NCI-H1417 treated with DMSO at 0.1 percent for 48 hours (cell line): ENCODE measurements around the gene SLX1A.
"Not testable (repeated sequence)": the region's sequence is repeated elsewhere in the genome, so short reads cannot be mapped to it uniquely, and the experiment has no call there.

Experiments
- DNase-seq: peaks from one replicate; lab custom pipeline; 2025; lab: John Stamatoyannopoulos, UW

Gene SLX1A

GRCh38 chr16:30184096-30184890, 9.4 kb upstream of the SLX1A start:
- peak; percentile 15 for DNase-seq

DNA sequence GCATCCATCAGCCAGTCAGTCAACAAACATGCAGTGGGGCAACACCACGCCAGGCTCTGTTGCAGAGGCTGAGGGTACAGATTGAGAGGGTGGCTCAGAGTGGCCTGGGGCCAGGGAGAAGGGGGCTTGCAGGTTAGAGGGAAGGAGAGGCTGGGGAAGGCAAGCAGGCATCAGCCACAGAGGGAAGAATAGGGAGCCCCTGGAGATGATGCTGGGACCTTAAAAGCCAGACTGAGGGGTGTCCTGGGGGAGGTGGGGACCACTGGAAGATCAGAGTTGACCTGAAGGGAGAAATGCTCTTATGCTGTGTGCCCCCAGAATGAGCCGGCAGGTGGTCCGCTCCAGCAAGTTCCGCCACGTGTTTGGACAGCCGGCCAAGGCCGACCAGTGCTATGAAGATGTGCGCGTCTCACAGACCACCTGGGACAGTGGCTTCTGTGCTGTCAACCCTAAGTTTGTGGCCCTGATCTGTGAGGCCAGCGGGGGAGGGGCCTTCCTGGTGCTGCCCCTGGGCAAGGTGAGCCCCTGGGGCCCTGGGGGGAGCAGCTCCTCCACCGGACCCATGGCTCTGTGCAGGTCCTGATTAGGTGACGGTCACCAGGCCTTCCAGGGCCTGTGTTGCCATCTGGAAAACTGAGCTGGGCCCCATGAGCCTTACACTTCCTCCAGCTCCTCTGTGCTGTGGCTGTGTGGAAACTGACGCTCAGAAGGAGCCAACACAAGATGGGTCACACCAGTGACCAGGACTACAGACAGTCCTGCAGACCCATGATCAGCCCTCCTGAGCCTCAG, 8.6 kb upstream of the SLX1A start:
- DNase-seq = no peak

- DNase-seq = no peak
These were observed 7.8 kb upstream of the SLX1A start for GRCh38 chr16:30185683-30186421.

DNA sequence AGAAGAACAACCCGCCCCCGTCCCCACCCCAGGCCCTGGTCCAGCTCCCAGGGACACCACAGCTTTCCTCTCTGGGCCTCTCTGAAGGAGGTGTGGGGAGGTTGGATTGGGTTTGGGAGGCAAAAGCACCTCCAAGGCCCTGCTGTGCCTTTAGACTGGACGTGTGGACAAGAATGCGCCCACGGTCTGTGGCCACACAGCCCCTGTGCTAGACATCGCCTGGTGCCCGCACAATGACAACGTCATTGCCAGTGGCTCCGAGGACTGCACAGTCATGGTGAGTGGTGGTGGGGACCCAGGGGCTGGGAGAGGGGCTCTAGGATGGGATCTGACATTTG, 7.3 kb upstream of the SLX1A start:
- no peak for DNase-seq

GRCh38 chr16:30186782-30187555, 6.7 kb upstream of the SLX1A start:
- DNase-seq = no peak

GRCh38 chr16:30187556-30187865, 6.2 kb upstream of the SLX1A start:
- DNase-seq = no peak

DNA sequence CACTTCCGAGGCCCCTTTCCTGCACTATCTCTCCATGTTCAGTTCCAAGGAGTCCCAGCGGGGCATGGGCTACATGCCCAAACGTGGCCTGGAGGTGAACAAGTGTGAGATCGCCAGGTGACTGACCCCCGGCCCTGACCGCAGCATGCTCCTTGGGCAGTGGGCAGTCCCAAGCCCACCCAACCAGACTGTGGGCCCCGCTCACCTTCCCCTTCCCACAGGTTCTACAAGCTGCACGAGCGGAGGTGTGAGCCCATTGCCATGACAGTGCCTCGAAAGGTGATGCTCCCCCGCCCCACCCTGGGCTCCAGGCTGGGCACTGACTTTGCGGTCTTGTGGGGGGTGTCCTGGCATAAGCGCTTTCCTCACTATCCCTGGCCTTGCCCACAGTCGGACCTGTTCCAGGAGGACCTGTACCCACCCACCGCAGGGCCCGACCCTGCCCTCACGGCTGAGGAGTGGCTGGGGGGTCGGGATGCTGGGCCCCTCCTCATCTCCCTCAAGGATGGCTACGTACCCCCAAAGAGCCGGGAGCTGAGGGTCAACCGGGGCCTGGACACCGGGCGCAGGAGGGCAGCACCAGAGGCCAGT, 5.6 kb upstream of the SLX1A start:
- DNase-seq = no peak

GRCh38 chr16:30191158-30191557, 2.5 kb upstream of the SLX1A start:
- DNase-seq = not testable (repeated sequence)

DNA sequence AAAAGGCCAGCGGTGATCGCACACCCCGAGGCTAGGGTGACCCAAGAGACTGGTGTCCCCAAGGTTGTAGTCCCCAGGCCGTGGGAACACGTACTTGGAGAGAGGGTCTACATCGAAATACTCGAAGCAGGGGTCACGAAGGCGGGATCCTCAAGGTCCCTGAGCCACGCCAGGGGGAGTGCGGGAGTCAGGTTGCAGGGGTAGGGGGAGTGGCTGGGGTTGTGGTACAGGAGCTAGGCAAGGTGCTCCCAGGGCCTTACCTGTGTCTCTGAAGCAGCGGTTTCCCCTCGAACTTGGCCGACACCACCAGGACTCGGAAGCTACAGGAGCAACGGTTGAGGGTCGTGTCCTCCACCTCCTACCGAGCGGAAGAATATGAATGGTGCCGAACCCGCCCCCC, 577 bp upstream of the SLX1A start:
- DNase-seq = not testable (repeated sequence)

DNA sequence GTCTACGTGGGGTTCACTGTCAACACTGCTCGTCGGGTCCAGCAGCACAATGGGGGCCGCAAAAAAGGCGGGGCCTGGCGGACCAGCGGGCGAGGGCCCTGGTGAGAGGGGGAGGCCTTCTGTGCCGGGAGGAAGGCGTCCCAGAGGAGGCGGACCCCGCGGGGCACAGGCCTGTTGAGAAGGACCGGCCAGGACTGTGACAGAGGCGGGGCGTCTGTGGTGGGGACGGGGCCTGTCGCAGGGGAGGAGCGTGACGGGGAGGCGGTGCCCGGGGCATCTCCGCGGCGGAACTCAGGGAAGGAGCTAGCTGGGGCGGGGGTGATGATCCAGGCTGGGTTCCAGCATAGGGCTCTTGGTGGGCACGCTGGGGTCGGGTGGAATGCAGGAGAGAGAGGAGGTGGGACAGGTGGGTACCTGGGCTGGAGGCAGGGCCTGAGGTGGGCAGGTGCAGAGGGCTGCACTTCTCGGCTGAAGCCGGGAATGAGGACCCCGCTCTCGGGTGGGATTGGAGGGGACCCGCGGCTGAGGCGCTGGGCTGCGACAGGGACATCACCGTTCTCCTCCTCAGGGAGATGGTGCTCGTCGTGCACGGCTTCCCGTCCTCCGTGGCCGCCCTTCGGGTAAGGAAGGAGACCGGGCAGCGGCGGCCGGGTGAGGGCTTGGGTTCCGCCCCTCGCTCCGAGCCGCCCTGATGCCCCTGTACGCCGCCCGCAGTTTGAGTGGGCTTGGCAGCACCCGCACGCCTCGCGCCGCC, 674 bp downstream of the SLX1A start:
- DNase-seq = not testable (repeated sequence)

DNA sequence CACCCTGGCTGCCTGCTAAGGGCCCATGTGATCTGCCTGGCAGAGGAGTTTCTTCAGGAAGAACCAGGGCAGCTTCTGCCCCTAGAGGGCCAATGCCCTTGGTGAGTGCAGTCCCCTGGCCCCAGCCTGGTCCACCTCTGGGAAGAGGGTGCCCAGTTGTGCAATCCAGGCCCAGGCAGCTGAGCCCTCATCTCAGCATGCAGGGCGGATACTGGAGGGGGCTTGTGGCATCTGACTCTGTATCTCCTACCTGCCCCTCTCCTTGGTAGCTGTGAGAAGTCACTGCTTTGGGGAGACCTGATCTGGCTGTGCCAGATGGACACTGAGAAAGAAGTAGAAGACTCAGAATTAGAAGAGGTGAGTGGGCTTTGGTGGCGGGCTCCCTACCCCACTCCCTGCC, 3.3 kb downstream of the SLX1A start:
- not testable (repeated sequence) for DNase-seq

DNA sequence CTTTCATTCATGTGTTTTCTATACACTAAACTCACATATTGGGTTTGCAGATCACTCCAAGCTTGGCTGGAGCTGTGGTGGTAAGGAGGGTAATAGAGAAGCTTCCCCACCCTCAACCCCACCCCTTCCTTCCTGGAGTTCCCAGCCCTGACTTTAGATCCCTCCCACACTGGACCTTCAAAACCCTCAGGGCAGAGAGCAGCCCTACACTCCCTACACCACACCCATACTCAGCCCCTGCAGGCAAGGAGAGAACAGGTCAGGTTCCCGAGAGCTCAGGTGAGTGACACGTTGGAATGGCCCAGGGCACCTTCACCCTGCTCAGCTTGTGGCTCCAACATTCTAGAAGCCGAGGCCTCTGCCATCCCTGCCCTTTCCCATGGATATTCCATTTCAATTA, 5.4 kb downstream of the SLX1A start, which contains the start of gene SULT1A3:
TSS of gene SULT1A3 (plus strand) at position 207 of the 400 bp plus-strand sequence. CDS start 1,474 bp downstream, outside the sequence.
- DNase-seq = not testable (repeated sequence)

DNA sequence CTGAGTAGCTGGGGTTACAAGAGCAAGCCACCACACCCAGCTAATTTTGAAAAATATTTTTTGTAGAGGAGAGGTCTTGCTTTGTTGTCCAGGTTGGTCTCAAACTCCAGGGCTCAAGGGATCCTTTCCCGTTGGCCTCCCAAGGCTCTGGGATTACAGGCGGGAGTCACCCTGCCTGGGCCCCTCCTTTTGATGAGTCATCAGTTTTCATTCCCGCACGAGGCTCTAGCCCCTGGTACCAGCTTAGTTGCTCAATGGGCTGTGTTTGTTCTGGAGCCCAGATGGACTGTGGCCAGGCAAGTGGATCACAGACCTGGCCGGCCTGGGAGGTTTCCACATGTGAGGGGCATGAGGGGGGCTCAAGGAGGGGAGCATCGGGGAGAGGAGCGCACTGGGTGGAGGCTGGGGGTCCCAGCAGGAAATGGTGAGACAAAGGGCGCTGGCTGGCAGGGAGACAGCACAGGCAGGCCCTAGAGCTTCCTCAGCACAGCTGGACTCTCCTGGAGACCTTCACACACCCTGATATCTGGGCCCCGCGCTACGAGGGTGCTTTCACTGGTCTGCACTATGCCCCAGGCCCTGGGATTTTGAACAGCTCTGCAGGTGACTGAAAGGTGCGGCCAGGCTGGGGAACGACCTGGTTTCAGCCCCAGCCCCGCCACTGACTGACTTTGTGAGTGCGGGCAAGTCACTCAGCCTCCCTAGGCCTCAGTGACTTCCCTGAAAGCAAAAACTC, 6.1 kb downstream of the SLX1A start:
- not testable (repeated sequence) for DNase-seq

DNA sequence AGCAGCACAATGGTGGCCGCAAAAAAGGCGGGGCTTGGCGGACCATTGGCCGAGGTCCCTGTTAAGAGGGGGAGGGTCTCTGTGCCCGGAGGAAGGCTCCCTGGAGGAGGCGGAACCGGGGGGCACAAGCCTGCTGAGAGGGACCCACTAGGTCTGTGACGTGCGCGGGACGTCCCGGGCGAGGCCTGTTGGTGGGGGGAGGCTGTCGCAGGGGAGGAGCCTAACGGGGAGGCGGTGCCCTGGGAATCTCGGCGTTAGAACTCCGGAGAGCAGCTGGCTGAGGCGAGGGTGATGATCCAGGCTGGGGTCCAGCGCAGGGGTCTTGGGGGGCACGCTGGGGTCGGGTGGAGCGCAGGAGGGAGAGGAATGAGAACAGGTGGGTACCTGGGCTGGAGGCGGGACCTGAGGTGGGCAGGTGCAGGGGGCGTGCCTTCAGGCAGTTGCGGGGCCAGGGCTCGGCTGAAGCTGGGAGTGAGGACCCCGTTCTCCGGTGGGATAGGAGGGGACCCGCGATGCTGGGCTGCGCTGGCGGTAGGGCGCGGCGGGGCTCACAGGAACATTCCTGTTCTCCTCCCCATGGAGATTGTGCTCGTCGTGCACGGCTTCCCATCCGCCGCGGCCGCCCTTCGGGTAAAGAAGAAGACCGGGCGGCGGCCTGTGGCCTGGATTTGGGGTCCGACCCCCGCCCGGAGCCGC, 12.0 kb downstream of the SLX1A start:
- DNase-seq = not testable (repeated sequence)

GRCh38 chr16:30206252-30206651, 12.6 kb downstream of the SLX1A start:
- not testable (repeated sequence) for DNase-seq

- DNase-seq = not testable (repeated sequence)
These were observed 13.5 kb downstream of the SLX1A start for GRCh38 chr16:30207063-30207704.

- not testable (repeated sequence) for DNase-seq
These were observed 15.4 kb downstream of the SLX1A start for GRCh38 chr16:30209032-30209431.

DNA sequence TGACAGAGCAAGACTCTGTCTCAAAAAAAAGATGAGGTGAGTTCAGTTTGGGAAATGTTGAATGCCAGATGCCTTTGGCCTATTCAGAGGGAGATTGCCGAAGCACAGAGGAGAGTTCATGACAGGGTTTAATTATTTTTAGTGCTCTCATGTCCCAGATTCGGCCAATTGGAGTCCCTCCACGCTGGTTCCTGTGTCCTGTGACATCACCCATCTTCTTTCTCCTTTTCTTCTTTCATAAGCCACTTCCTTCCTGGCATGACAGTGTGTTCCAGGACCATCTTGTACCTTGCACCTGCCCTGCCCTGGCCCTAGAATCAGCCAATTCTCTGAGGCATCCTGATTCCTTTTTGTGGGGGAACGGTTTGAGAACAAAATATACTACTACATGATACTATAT, 17.7 kb downstream of the SLX1A start:
- not testable (repeated sequence) for DNase-seq

- DNase-seq = not testable (repeated sequence)
These were observed 23.4 kb downstream of the SLX1A start for GRCh38 chr16:30217082-30217481.
